ENCODE data around the gene ELK3. TPM values are rescaled to one million over a fixed set of nuclear protein-coding genes. Genes with fewer than 3 reads are reported as not detected.

The ELK3 gene
- total RNA-seq, 1 experiment from 2014 or later, result 9.4 TPM

GRCh38 chr12:96223411-96224218, 29.4 kb downstream of the ELK3 start:
- H3K27me3 Mint-ChIP-seq (ENCODE audit: low read depth), result no peaks in the 10 kb centered on the region

More at GRCh38 chr12:96223411-96224218, 29.4 kb downstream of the ELK3 start:
- DNase-seq, result no peak
- Histone ChIP-seq H2AK5ac (ENCODE audit: insufficient read length, low read length) (no peak overlapping the region), H2BK120ac (ENCODE audit: low read depth, low read length, poor library complexity, severe bottlenecking) (no peak overlapping the region), H2BK12ac (ENCODE audit: insufficient read length, low read depth, low read length) (no peak overlapping the region), H3K14ac (ENCODE audit: insufficient read depth, low read length) (no peak overlapping the region), H3K27ac (ENCODE audit: insufficient read length, low read depth, low read length) (no peak overlapping the region), H2BK20ac (ENCODE audit: low read depth, low read length, poor library complexity, severe bottlenecking) (no peak overlapping the region), H2BK15ac (ENCODE audit: low read depth, low read length) (no peak overlapping the region), H4K8ac (replicated peaks; ENCODE audit: insufficient read length, low read depth, low read length) (no peak overlapping the region), H4K91ac (ENCODE audit: insufficient read length, low read depth, low read length) (no peak overlapping the region), H3K4ac (ENCODE audit: low read depth, low read length) (no peak overlapping the region), H4K5ac (ENCODE audit: insufficient read length, low read depth, low read length) (no peak overlapping the region), H3K9me3 (ENCODE audit: control insufficient read depth, low read depth, low read length) (no peaks in the 10 kb centered on the region), H3T11ph (ENCODE audit: low read length) (no peak overlapping the region), H3K79me1 (ENCODE audit: insufficient read depth, low read depth, low read length, poor library complexity, severe bottlenecking) (no peaks in the 10 kb centered on the region), H3K4me1 (ENCODE audit: insufficient read depth, low read length) (no peaks in the 10 kb centered on the region), H3K56ac (ENCODE audit: insufficient read length, low read depth, low read length) (no peak overlapping the region), H3K23me2 (ENCODE audit: insufficient read length, low read depth, low read length, poor library complexity, severe bottlenecking) (no peaks in the 10 kb centered on the region), H3K9ac (ENCODE audit: extremely low read depth, insufficient read length, low read length) (no peak overlapping the region), H3K23ac (ENCODE audit: insufficient read length, low read depth, low read length) (no peak overlapping the region), H4K20me1 (ENCODE audit: control insufficient read depth, insufficient read depth, insufficient read length) (no peaks in the 10 kb centered on the region), H3K18ac (ENCODE audit: insufficient read length, low read depth, low read length) (no peak overlapping the region), H3K79me2 (ENCODE audit: insufficient read depth, low read length) (no peaks in the 10 kb centered on the region), H2BK5ac (ENCODE audit: insufficient read length, low read length) (no peak overlapping the region), H3K4me2 (ENCODE audit: insufficient read depth, insufficient read length, low read length) (no peak overlapping the region), H2AFZ (ENCODE audit: low read length) (no peak overlapping the region), H3K27me3 (ENCODE audit: insufficient read depth, low read length) (no peaks in the 10 kb centered on the region)
- no peak overlapping the region for H3K27ac Mint-ChIP-seq
- no CpG with 5 or more reads among the region's 16 CpGs for WGBS (ENCODE audit: extremely low coverage, insufficient read length, low lambda C conversion rate)
- no peak overlapping the region for H3K4me3 Mint-ChIP-seq
- H3K36me3 Mint-ChIP-seq (ENCODE audit: insufficient read depth in 1 of 3, low read depth in 3 of 3), result peaks cover 0 to 2% (median 0%) of the 10 kb centered on the region in 3 experiments; a peak in 2 of 7 replicates
- no peaks in the 10 kb centered on the region for H3K9me3 Mint-ChIP-seq
- peaks cover 12 to 20% of the 10 kb centered on the region in 2 experiments for H3K4me1 Mint-ChIP-seq
- TF ChIP-seq, protein P1, sequence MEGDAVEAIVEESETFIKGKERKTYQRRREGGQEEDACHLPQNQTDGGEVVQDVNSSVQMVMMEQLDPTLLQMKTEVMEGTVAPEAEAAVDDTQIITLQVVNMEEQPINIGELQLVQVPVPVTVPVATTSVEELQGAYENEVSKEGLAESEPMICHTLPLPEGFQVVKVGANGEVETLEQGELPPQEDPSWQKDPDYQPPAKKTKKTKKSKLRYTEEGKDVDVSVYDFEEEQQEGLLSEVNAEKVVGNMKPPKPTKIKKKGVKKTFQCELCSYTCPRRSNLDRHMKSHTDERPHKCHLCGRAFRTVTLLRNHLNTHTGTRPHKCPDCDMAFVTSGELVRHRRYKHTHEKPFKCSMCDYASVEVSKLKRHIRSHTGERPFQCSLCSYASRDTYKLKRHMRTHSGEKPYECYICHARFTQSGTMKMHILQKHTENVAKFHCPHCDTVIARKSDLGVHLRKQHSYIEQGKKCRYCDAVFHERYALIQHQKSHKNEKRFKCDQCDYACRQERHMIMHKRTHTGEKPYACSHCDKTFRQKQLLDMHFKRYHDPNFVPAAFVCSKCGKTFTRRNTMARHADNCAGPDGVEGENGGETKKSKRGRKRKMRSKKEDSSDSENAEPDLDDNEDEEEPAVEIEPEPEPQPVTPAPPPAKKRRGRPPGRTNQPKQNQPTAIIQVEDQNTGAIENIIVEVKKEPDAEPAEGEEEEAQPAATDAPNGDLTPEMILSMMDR (conservative IDR thresholded peaks at IDR 0.05), result no peak

Measured in H9 (cell line).